Measurements from ENCODE around the gene CABLES1. TPM values are rescaled to one million over a fixed set of nuclear protein-coding genes. Genes with fewer than 3 reads are reported as not detected.

Gene CABLES1
- total and polyA plus RNA-seq, 2 of the 8 experiments (the other 6 are each of a cell fraction or from before 2014, with no cell fraction given) = 9.2 to 26.4 TPM

DNA sequence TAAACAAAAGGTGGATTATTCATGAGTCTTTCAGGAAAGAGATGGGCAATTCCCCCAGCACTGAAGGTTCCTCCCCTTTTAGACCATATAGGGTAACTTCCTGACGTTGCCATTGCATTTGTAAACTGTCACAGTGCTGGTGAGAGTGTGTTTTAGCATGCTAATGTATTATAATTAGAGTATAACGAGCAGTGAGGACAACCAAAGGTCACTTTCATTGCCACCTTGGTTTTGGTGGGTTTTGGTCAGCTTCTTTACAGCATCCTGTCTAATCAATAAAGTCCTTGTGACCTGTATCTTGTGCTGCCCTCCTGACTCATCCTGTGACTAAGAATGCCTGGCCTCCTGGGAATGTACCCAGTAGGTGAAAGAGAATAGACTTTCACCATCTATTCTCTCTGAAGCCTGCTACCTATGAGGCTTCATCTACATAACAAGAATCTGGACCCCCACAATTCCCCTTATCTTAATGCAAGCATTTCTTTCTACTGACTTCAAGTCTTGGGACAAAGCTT, 148.7 kb downstream of the CABLES1 start:
- POLR2A ChIA-PET (ENCODE audit: partially characterized antibody) = interaction anchor here (1.0 to 2.0 kb wide), 9 partner anchors 16 to 150 kb away, joined by 3 to 10 read pairs (median 3); no protein-coding TSS in a partner anchor
- H2AFZ ChIP-seq (ENCODE audit: low read length) = no peak overlapping the region
- no peak overlapping the region for H3K23ac ChIP-seq (ENCODE audit: insufficient read length)
- no peaks in the 10 kb centered on the region for H3K36me3 ChIP-seq (ENCODE audit: control insufficient read depth in 2 of 4, insufficient read depth in 4 of 4, low read length in 3 of 4)
- H3K23me2 ChIP-seq (ENCODE audit: low read depth, low read length) = 0 out of 2 replicates have a peak, but pooled peaks cover 2% of the 10 kb centered on the region
- H3K14ac ChIP-seq (ENCODE audit: insufficient read length) = no peak overlapping the region
- H3K27ac ChIP-seq (ENCODE audit: low read depth, low read length) = peak overlapping the region; percentile 97
- no peak overlapping the region for H3K56ac ChIP-seq (replicated peaks; ENCODE audit: insufficient read length, low read depth, low read length)
- H3K4me2 ChIP-seq (ENCODE audit: insufficient read depth in 1 of 2, low read depth in 2 of 2, low read length in 2 of 2) = peak overlapping the region; percentile 35 to 42; a peak in 3 of 4 replicates
- peaks cover 9 to 26% (median 17%) of the 10 kb centered on the region in 4 experiments for H3K4me1 ChIP-seq (replicated peaks in 1 of 4; ENCODE audit: control insufficient read depth in 3 of 4, insufficient read depth in 4 of 4, low read length in 3 of 4)
- H3K9me3 ChIP-seq (ENCODE audit: insufficient read depth in 2 of 2, low read depth in 1 of 2, low read length in 1 of 2) = no peaks in the 10 kb centered on the region
- H3K79me2 ChIP-seq (ENCODE audit: control insufficient read depth in 1 of 2, insufficient read depth in 2 of 2, low read length in 2 of 2) = no peaks in the 10 kb centered on the region
- no peak overlapping the region for H2BK15ac ChIP-seq (ENCODE audit: low read length)
- H4K91ac ChIP-seq (replicated peaks; ENCODE audit: insufficient read length, low read length) = no peak overlapping the region
- CTCF ChIA-PET (ENCODE audit: partially characterized antibody) = interaction anchor here (1.1 kb wide), 1 partner anchor 23 kb away, joined by 3 read pairs; no protein-coding TSS in a partner anchor
- 4% methylated on average over 2 of the region's 2 CpGs; no CpG with 5 or more reads in 1 of the 2 experiments for WGBS, 2 experiments (ENCODE audit: extremely low coverage in 1 of 2, insufficient coverage in 1 of 2, insufficient read length in 1 of 2, insufficient replicate concordance in 2 of 2, low coverage in 1 of 2, low lambda C conversion rate in 2 of 2, missing lambda C conversion rate in 1 of 2)
- peak overlapping the region in 1 of 4 experiments; percentile 13; a peak in 1 of 8 replicates for H3K4me3 ChIP-seq (ENCODE audit: extremely low read depth in 1 of 4, insufficient read depth in 2 of 4, low read depth in 3 of 4, low read length in 4 of 4)
- H3K4ac ChIP-seq (replicated peaks; ENCODE audit: insufficient read length, low read depth, low read length) = no peak overlapping the region
- H3K9ac ChIP-seq (replicated peaks in 1 of 4; ENCODE audit: extremely low read depth in 1 of 4, low read depth in 3 of 4, low read length in 3 of 4) = no peak overlapping the region; a peak in 2 of 7 replicates
- H2BK5ac ChIP-seq (ENCODE audit: low read depth, low read length) = peak overlapping the region; percentile 97
- no peak overlapping the region for H4K5ac ChIP-seq (ENCODE audit: insufficient read length, low read depth, low read length)
- H4K20me1 ChIP-seq (replicated peaks in 1 of 2; ENCODE audit: control insufficient read depth in 1 of 2, insufficient read depth in 2 of 2, low read length in 2 of 2) = no peaks in the 10 kb centered on the region
- H4K8ac ChIP-seq (ENCODE audit: extremely low read depth, insufficient read depth, low read length) = no peak overlapping the region
- DNase-seq (ENCODE audit: low read depth in 1 of 2, low spot score in 2 of 2) = peak; percentile 57 to 69
- H3K27me3 ChIP-seq (replicated peaks in 1 of 4; ENCODE audit: control insufficient read depth in 3 of 4, extremely low read depth in 1 of 4, insufficient read depth in 3 of 4, low read length in 3 of 4) = no peaks in the 10 kb centered on the region
- FAIRE-seq = peak; percentile 94
- H2BK20ac ChIP-seq (ENCODE audit: low read length) = peak overlapping the region; percentile 87; the same call in 1 of the 2 replicates
- H2BK120ac ChIP-seq (replicated peaks; ENCODE audit: low read depth, low read length) = peak overlapping the region; percentile 15
- peak overlapping the region; percentile 98 for H2BK12ac ChIP-seq (ENCODE audit: low read depth, low read length)
- no peaks in the 10 kb centered on the region for H3K79me1 ChIP-seq (ENCODE audit: low read depth, low read length)
- peak overlapping the region; percentile 36; the same call in 1 of the 2 replicates for H3K18ac ChIP-seq (ENCODE audit: extremely low read depth, low read length)
- H2AK5ac ChIP-seq (ENCODE audit: low read depth, low read length) = peak overlapping the region; percentile 98; the same call in 1 of the 2 replicates
- TF ChIP-seq SIRT6 (IDR thresholded peaks at IDR 0.05; ENCODE audit: low read length) (no peak), TEAD4 (IDR thresholded peaks at IDR 0.05; ENCODE audit: low read depth, low read length) (peak; percentile 98), RNF2 (IDR thresholded peaks at IDR 0.05; ENCODE audit: borderline replicate concordance, low read depth, low read length, missing control alignments, poor library complexity, severe bottlenecking) (no peak), BRCA1 (IDR thresholded peaks at IDR 0.05; ENCODE audit: low read depth, low read length) (no peak), KDM4A (IDR thresholded peaks at IDR 0.05; ENCODE audit: low read depth, low read length, severe bottlenecking) (no peak), SRF (IDR thresholded peaks at IDR 0.05; ENCODE audit: low read depth, low read length) (peak; percentile 76), HDAC2 (IDR thresholded peaks at IDR 0.05; ENCODE audit: borderline replicate concordance in 1 of 2, low read depth in 2 of 2, low read length in 2 of 2) (peak in 1 of 2 experiments; percentile 60; a peak in 1 of 4 replicates), EGR1 (IDR thresholded peaks at IDR 0.05; ENCODE audit: borderline replicate concordance, low read depth, low read length) (no peak), SUZ12 (IDR thresholded peaks at IDR 0.05; ENCODE audit: low read length) (no peak), CBX5 (IDR thresholded peaks at IDR 0.05; ENCODE audit: low read depth, low read length) (no peak)
- TF ChIP-seq, protein P1, sequence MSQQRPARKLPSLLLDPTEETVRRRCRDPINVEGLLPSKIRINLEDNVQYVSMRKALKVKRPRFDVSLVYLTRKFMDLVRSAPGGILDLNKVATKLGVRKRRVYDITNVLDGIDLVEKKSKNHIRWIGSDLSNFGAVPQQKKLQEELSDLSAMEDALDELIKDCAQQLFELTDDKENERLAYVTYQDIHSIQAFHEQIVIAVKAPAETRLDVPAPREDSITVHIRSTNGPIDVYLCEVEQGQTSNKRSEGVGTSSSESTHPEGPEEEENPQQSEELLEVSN (IDR thresholded peaks at IDR 0.05) = no peak
